IMR-90 (cell line): ENCODE results near the gene PCYOX1L. TPM values are rescaled to one million over a fixed set of nuclear protein-coding genes. Genes with fewer than 3 reads are reported as not detected.
A peak's percentile ranks its signal among the peaks of the same experiment; 100 is the strongest.

ENCODE experiments used
- ATAC-seq: fragments of 200-7000 bp; cut with Tn5 transposase; 2 replicates; pipeline ENCODE4 v1.9.1; 2020; ENCODE audit warnings: low read depth, mild to moderate bottlenecking, moderate library complexity
- BruUV-seq: library from RNA; stranded (reverse); fragments of 400-500 nt; replicated peaks from 2 replicates; lab custom pipeline; 2021; lab: Mats Ljungman, UMichigan
- CTCF ChIA-PET: fragments of 300-600 bp; formaldehyde crosslinking; extraction: SDS; loops from one replicate; lab custom pipeline; 2021; ENCODE audit warnings: antibody characterized with exemption; lab: Yijun Ruan, JAX
- POLR2A ChIA-PET: fragments of 300-600 bp; sonication (Branson Sonifier 250); formaldehyde crosslinking; loops from one replicate; lab custom pipeline; 2022; ENCODE audit warnings: antibody characterized with exemption; ENCODE audit not compliant: unreplicated experiment; lab: Charles Lee
- DNase-seq: peaks from one replicate; pipeline ENCODE4 v3.0.0; 2013
- H2AFZ ChIP-seq: replicated peaks from 2 replicates; pipeline ENCODE3; 2013; ENCODE audit warnings: low read length, mild to moderate bottlenecking; ENCODE audit not compliant: poor library complexity
- H2AK5ac ChIP-seq: 2 replicates; pipeline ENCODE4 v1.6.1; 2013; ENCODE audit warnings: low read depth, low read length, inconsistent platforms
- H2AK9ac ChIP-seq: replicated peaks from 2 replicates; pipeline ENCODE3; 2013; ENCODE audit warnings: mild to moderate bottlenecking, low read depth, low read length, moderate library complexity; ENCODE audit not compliant: poor library complexity
- H2BK120ac ChIP-seq: 2 replicates; pipeline ENCODE4 v1.6.1; 2013; ENCODE audit warnings: low read depth, low read length, inconsistent platforms
- H2BK15ac ChIP-seq: 3 replicates; pipeline ENCODE4 v1.6.1; 2013; ENCODE audit warnings: low read depth, low read length, inconsistent platforms
- H2BK20ac ChIP-seq: 2 replicates; pipeline ENCODE4 v1.6.1; 2013; ENCODE audit warnings: low read depth, mild to moderate bottlenecking, inconsistent platforms, low read length, moderate library complexity
- H2BK5ac ChIP-seq: 2 replicates; pipeline ENCODE4 v1.6.1; 2013; ENCODE audit warnings: mild to moderate bottlenecking, low read depth, low read length, inconsistent platforms; ENCODE audit not compliant: poor library complexity, severe bottlenecking
- H3K14ac ChIP-seq: replicated peaks from 2 replicates; pipeline ENCODE4 v1.6.1; 2013; ENCODE audit warnings: low read depth, low read length, inconsistent platforms
- H3K18ac ChIP-seq: 2 replicates; pipeline ENCODE4 v1.6.1; 2013; ENCODE audit warnings: low read depth, low read length, control low read depth
- H3K23ac ChIP-seq: 2 replicates; pipeline ENCODE4 v1.6.1; 2013; ENCODE audit warnings: low read depth, low read length, inconsistent platforms
- H3K27ac ChIP-seq: 2 replicates; pipeline ENCODE4 v1.5.1; 2013; ENCODE audit warnings: mild to moderate bottlenecking, control low read depth, low read length; ENCODE audit not compliant: insufficient read depth
- H3K27me3 ChIP-seq: 2 replicates; pipeline ENCODE4 v1.6.1; 2013; ENCODE audit warnings: low read length; ENCODE audit not compliant: control insufficient read depth, insufficient read depth
- H3K36me3 ChIP-seq: 2 replicates; pipeline ENCODE4 v1.6.1; 2013; ENCODE audit warnings: low read length, mixed read lengths; ENCODE audit not compliant: control insufficient read depth, insufficient read depth
- H3K4ac ChIP-seq: 2 replicates; pipeline ENCODE4 v1.6.1; 2013; ENCODE audit warnings: low read depth, low read length, inconsistent platforms
- H3K4me1 ChIP-seq: 2 replicates; pipeline ENCODE4 v1.6.1; 2013; ENCODE audit warnings: low read length, mixed read lengths; ENCODE audit not compliant: control insufficient read depth, insufficient read depth
- H3K4me2 ChIP-seq: 2 replicates; pipeline ENCODE4 v1.6.1; 2013; ENCODE audit warnings: low read depth, mild to moderate bottlenecking, control low read depth, low read length, moderate library complexity
- H3K4me3 ChIP-seq: 2 replicates; pipeline ENCODE4 v1.5.1; 2013; ENCODE audit warnings: low read depth, mild to moderate bottlenecking, control low read depth, low read length, moderate library complexity; ENCODE audit not compliant: insufficient read depth
- H3K56ac ChIP-seq: 2 replicates; pipeline ENCODE4 v1.6.1; 2013; ENCODE audit warnings: low read length, inconsistent platforms; ENCODE audit not compliant: insufficient read depth; ENCODE audit errors: extremely low read depth
- H3K79me1 ChIP-seq, 2 experiments: 2 replicates each; pipeline ENCODE4 v1.6.1; 2013; ENCODE audit warnings: low read length in 2 of 2, inconsistent platforms in 1 of 2, low read depth in 1 of 2
- H3K9ac ChIP-seq: 2 replicates; pipeline ENCODE4 v1.6.1; 2013; ENCODE audit warnings: low read depth, low read length, control low read depth
- H3K9me1 ChIP-seq: 2 replicates; pipeline ENCODE4 v1.6.1; 2013; ENCODE audit warnings: low read length, inconsistent platforms; ENCODE audit not compliant: insufficient read depth
- H3K9me3 ChIP-seq: 2 replicates; pipeline ENCODE4 v1.6.1; 2013; ENCODE audit warnings: low read length; ENCODE audit not compliant: control insufficient read depth, insufficient read depth
- H4K20me1 ChIP-seq: 2 replicates; pipeline ENCODE4 v1.6.1; 2013; ENCODE audit warnings: low read length, inconsistent platforms; ENCODE audit not compliant: insufficient read depth
- H4K5ac ChIP-seq: 2 replicates; pipeline ENCODE4 v1.6.1; 2013; ENCODE audit warnings: mild to moderate bottlenecking, low read depth, low read length, control low read depth
- H4K8ac ChIP-seq, 2 experiments: 2 replicates each; pipeline ENCODE4 v1.6.1; 2013; ENCODE audit warnings: low read depth in 2 of 2, low read length in 2 of 2, control low read depth in 1 of 2, inconsistent platforms in 1 of 2
- H4K91ac ChIP-seq: 2 replicates; pipeline ENCODE4 v1.6.1; 2013; ENCODE audit warnings: low read depth, low read length, inconsistent platforms; ENCODE audit not compliant: insufficient read depth
- BHLHE40 ChIP-seq: fragments of 150-350 bp; IDR thresholded peaks from 2 replicates; pipeline ENCODE4 v1.6.1; 2016; ENCODE audit warnings: mild to moderate bottlenecking, low read depth, low read length
- CEBPB ChIP-seq: IDR thresholded peaks from 2 replicates; pipeline ENCODE4 v1.6.1; 2012; ENCODE audit warnings: low read depth, low read length, improper control_type of control experiment
- CHD1 ChIP-seq: IDR thresholded peaks from 2 replicates; pipeline ENCODE4 v1.6.1; 2012; ENCODE audit warnings: low read depth, low read length, improper control_type of control experiment
- CTCF ChIP-seq: conservative IDR thresholded peaks from 2 replicates; pipeline ENCODE4 v1.5.1; 2012; ENCODE audit warnings: mild to moderate bottlenecking, low read depth, low read length, improper control_type of control experiment
- ELK1 ChIP-seq: fragments of 150-350 bp; IDR thresholded peaks from 2 replicates; pipeline ENCODE4 v1.6.1; 2016; ENCODE audit warnings: low read depth, mild to moderate bottlenecking, low read length, moderate library complexity, borderline replicate concordance
- FOS ChIP-seq: fragments of 150-350 bp; IDR thresholded peaks from 2 replicates; pipeline ENCODE4 v1.6.1; 2016; ENCODE audit warnings: low read depth, low read length
- MAFK ChIP-seq: IDR thresholded peaks from 2 replicates; pipeline ENCODE4 v1.6.1; 2012; ENCODE audit warnings: low read depth, low read length, improper control_type of control experiment
- MXI1 ChIP-seq: IDR thresholded peaks from 2 replicates; pipeline ENCODE4 v1.6.1; 2012; ENCODE audit warnings: low read depth, mild to moderate bottlenecking, low read length, moderate library complexity, borderline replicate concordance
- NFE2L2 ChIP-seq: fragments of 150-350 bp; IDR thresholded peaks from 2 replicates; pipeline ENCODE4 v1.6.1; 2016; ENCODE audit warnings: low read depth, mild to moderate bottlenecking, low read length
- POLR2A ChIP-seq: IDR thresholded peaks from 2 replicates; pipeline ENCODE4 v1.6.1; 2012; ENCODE audit warnings: mild to moderate bottlenecking, low read depth, low read length
- RAD21 ChIP-seq: IDR thresholded peaks from 2 replicates; pipeline ENCODE4 v1.6.1; 2012; ENCODE audit warnings: low read length, improper control_type of control experiment
- RCOR1 ChIP-seq: IDR thresholded peaks from 2 replicates; pipeline ENCODE4 v1.6.1; 2012; ENCODE audit warnings: mild to moderate bottlenecking, low read length, improper control_type of control experiment; ENCODE audit not compliant: insufficient replicate concordance
- RFX5 ChIP-seq: IDR thresholded peaks from 2 replicates; pipeline ENCODE4 v1.8.0; 2012; ENCODE audit warnings: low read depth, mild to moderate bottlenecking, low read length, moderate library complexity
- SMC3 ChIP-seq: fragments of 150-350 bp; IDR thresholded peaks from 2 replicates; pipeline ENCODE4 v1.6.1; 2016; ENCODE audit warnings: low read depth, mild to moderate bottlenecking, antibody characterized with exemption, low read length, moderate library complexity
- WGBS, 2 experiments: methylation state at CpG; one replicate each; pipeline versions ENCODE4 v1.1.5 to v1.1.7; 2013; ENCODE audit warnings: missing lambda C conversion rate in 2 of 2; ENCODE audit not compliant: insufficient read length in 1 of 2; ENCODE audit errors: extremely low coverage in 2 of 2; 5-methylcytosine and 5-hydroxymethylcytosine counted together
- dilution Hi-C: fragments of 300-500 bp; cut with HindIII; formaldehyde crosslinking; loops from one replicate; pipeline ENCODE4 v1.14.3; 2018; ENCODE audit warnings: low sequenced_read_pairs; ENCODE audit not compliant: unreplicated experiment
- in situ Hi-C: fragments of 300-500 bp; cut with MboI; formaldehyde crosslinking; loops from 3 replicates; pipeline ENCODE4 v1.14.3; 2019; ENCODE audit warnings: low sequenced_read_pairs, inconsistent platforms, mixed read lengths
- intact Hi-C: fragments of 100-400 bp; cut with micrococcal nuclease; formaldehyde crosslinking; loops from 2 replicates; pipeline ENCODE4 v1.10.0; 2022
- polyA plus RNA-seq, 3 experiments: library from polyadenylated mRNA; depleted of rRNA; stranded (reverse); fragments of >200 nt; gene quantifications; 2 replicates each; pipeline ENCODE4 v1.2.3, GENCODE V29; 2012; ENCODE audit warnings: low replicate concordance in 1 of 3
- total RNA-seq: library from RNA; depleted of rRNA; stranded (reverse); fragments of >200 nt; gene quantifications from 2 replicates; pipeline ENCODE4 v1.2.3, GENCODE V29; 2012
- TF ChIP-seq, protein P1 (sequence below): fragments of 150-350 bp; IDR thresholded peaks from 2 replicates; pipeline ENCODE4 v1.6.1; 2017; ENCODE audit warnings: mild to moderate bottlenecking, antibody characterized with exemption, low read length, low read depth

Gene PCYOX1L
- total and polyA plus RNA-seq, 2 of the 4 experiments (the other 2 are of a cell fraction) = 7.0 to 14.3 TPM

DNA sequence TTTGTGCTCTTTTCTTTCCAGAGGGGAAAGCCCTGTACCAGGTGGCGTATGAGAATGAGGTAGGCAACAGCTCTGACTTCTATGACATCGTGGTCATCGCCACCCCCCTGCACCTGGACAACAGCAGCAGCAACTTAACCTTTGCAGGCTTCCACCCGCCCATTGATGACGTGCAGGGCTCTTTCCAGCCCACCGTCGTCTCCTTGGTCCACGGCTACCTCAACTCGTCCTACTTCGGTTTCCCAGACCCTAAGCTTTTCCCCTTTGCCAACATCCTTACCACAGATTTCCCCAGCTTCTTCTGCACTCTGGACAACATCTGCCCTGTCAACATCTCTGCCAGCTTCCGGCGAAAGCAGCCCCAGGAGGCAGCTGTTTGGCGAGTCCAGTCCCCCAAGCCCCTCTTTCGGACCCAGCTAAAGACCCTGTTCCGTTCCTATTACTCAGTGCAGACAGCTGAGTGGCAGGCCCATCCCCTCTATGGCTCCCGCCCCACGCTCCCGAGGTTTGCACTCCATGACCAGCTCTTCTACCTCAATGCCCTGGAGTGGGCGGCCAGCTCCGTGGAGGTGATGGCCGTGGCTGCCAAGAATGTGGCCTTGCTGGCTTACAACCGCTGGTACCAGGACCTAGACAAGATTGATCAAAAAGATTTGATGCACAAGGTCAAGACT, 10.3 kb downstream of the PCYOX1L start:
- H2BK20ac ChIP-seq = no peak overlapping the region
- peak overlapping the region in 1 of 2 experiments; percentile 60; a peak in 1 of 4 replicates for H4K8ac ChIP-seq
- H4K20me1 ChIP-seq = no peaks in the 10 kb centered on the region
- no peaks in the 10 kb centered on the region; a peak in 1 of 4 replicates for H3K79me1 ChIP-seq
- no peak overlapping the region for H2AK9ac ChIP-seq
- dilution Hi-C loops = no loop called here
- no peak overlapping the region for H3K18ac ChIP-seq
- ATAC-seq (no peak), DNase-seq (no peak)
- in situ Hi-C loops = no loop called here
- no TSS peak for BruUV-seq
- H2BK15ac ChIP-seq = no peak overlapping the region
- peaks cover 5% of the 10 kb centered on the region; the same call in 1 of the 2 replicates for H3K9me1 ChIP-seq
- no peaks in the 10 kb centered on the region for H3K36me3 ChIP-seq
- H2BK5ac ChIP-seq = no peak overlapping the region
- H3K4ac ChIP-seq = no peak overlapping the region
- CTCF ChIA-PET = interaction anchor here (0.6 to 2.3 kb wide), 13 partner anchors 10 to 197 kb away, joined by 3 to 14 read pairs (median 4); partner anchors contain the start of gene PCYOX1L
- H3K4me2 ChIP-seq = no peak overlapping the region
- H3K27me3 ChIP-seq = no peaks in the 10 kb centered on the region
- no peak overlapping the region for H4K91ac ChIP-seq
- POLR2A ChIA-PET = no interaction called here
- H3K9me3 ChIP-seq = no peaks in the 10 kb centered on the region
- no peak overlapping the region for H3K56ac ChIP-seq
- H3K4me1 ChIP-seq = 0 out of 2 replicates have a peak, but pooled peaks cover 2% of the 10 kb centered on the region
- H4K5ac ChIP-seq = no peak overlapping the region
- H3K27ac ChIP-seq = no peak overlapping the region
- intact Hi-C loops = loop anchor here (1.0 to 5.0 kb wide), 4 partner anchors 66 to 249 kb away; no protein-coding TSS in a partner anchor
- H3K4me3 ChIP-seq = no peak overlapping the region
- H3K9ac ChIP-seq = no peak overlapping the region
- no peak overlapping the region for H2BK120ac ChIP-seq
- H2AFZ ChIP-seq = peak overlapping the region; percentile 81
- H3K14ac ChIP-seq = no peak overlapping the region
- no peak overlapping the region for H2AK5ac ChIP-seq
- H3K23ac ChIP-seq = no peak overlapping the region
- WGBS, 2 experiments = 88% methylated on average over 15 of the region's 22 CpGs; no CpG with 5 or more reads in 1 of the 2 experiments
- TF ChIP-seq POLR2A (no peak), RFX5 (no peak), CHD1 (no peak), ELK1 (no peak), RCOR1 (no peak), CEBPB (no peak), FOS (no peak), NFE2L2 (no peak), CTCF (no peak), BHLHE40 (no peak), SMC3 (no peak), RAD21 (no peak), MXI1 (no peak), MAFK (no peak)
- TF ChIP-seq, protein P1, sequence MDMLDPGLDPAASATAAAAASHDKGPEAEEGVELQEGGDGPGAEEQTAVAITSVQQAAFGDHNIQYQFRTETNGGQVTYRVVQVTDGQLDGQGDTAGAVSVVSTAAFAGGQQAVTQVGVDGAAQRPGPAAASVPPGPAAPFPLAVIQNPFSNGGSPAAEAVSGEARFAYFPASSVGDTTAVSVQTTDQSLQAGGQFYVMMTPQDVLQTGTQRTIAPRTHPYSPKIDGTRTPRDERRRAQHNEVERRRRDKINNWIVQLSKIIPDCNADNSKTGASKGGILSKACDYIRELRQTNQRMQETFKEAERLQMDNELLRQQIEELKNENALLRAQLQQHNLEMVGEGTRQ = no peak
